Ishikawa (cell line): ENCODE results near the gene CPE.

Experiments used
- CEBPB ChIP-seq: IDR thresholded peaks from 2 replicates; pipeline ENCODE4 v1.6.1; 2012
- CREB1 ChIP-seq: IDR thresholded peaks from 2 replicates; pipeline ENCODE4 v1.6.1; 2012; ENCODE audit warnings: low read depth
- MAX ChIP-seq: IDR thresholded peaks from 2 replicates; pipeline ENCODE4 v1.6.1; 2012
- RAD21 ChIP-seq: IDR thresholded peaks from 2 replicates; pipeline ENCODE4 v1.6.1; 2012; ENCODE audit warnings: low read depth
- TCF12 ChIP-seq: IDR thresholded peaks from 2 replicates; pipeline ENCODE4 v1.6.1; 2012; ENCODE audit warnings: low read depth
- TEAD4 ChIP-seq: IDR thresholded peaks from 2 replicates; pipeline ENCODE4 v1.6.1; 2012
- YY1 ChIP-seq: IDR thresholded peaks from 2 replicates; pipeline ENCODE4 v1.6.1; 2012; ENCODE audit warnings: low read depth
- TF ChIP-seq, protein P1 (sequence below): IDR thresholded peaks from 2 replicates; pipeline ENCODE4 v1.6.1; 2012
- TF ChIP-seq, protein P2 (sequence below): IDR thresholded peaks from 2 replicates; pipeline ENCODE4 v1.6.1; 2012; ENCODE audit warnings: low read depth, mild to moderate bottlenecking

DNA sequence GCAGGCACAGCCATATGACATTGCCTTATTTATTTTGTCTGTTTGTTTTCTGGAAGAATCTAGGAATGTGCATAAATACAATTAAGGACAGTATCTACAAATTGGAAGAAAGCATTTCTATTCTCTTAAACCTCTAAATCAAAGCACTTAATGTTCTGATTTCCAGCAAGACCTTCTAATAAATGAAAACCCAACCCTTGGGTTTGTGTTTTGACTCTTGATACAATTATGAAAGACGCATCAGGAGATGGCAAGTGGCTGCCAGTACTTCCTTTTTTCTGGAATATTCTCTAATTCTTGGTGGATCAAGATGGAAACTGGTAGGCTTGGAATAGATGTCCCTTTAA, 437 bp upstream of the CPE start:
- no peak for TF ChIP-seq CREB1
- TF ChIP-seq YY1, result no peak
- no peak for TF ChIP-seq RAD21
- no peak for TF ChIP-seq TEAD4
- TF ChIP-seq, protein P1, sequence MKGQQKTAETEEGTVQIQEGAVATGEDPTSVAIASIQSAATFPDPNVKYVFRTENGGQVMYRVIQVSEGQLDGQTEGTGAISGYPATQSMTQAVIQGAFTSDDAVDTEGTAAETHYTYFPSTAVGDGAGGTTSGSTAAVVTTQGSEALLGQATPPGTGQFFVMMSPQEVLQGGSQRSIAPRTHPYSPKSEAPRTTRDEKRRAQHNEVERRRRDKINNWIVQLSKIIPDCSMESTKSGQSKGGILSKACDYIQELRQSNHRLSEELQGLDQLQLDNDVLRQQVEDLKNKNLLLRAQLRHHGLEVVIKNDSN, result no peak
- TF ChIP-seq TCF12, result no peak
- TF ChIP-seq MAX, result no peak
- TF ChIP-seq, protein P2, sequence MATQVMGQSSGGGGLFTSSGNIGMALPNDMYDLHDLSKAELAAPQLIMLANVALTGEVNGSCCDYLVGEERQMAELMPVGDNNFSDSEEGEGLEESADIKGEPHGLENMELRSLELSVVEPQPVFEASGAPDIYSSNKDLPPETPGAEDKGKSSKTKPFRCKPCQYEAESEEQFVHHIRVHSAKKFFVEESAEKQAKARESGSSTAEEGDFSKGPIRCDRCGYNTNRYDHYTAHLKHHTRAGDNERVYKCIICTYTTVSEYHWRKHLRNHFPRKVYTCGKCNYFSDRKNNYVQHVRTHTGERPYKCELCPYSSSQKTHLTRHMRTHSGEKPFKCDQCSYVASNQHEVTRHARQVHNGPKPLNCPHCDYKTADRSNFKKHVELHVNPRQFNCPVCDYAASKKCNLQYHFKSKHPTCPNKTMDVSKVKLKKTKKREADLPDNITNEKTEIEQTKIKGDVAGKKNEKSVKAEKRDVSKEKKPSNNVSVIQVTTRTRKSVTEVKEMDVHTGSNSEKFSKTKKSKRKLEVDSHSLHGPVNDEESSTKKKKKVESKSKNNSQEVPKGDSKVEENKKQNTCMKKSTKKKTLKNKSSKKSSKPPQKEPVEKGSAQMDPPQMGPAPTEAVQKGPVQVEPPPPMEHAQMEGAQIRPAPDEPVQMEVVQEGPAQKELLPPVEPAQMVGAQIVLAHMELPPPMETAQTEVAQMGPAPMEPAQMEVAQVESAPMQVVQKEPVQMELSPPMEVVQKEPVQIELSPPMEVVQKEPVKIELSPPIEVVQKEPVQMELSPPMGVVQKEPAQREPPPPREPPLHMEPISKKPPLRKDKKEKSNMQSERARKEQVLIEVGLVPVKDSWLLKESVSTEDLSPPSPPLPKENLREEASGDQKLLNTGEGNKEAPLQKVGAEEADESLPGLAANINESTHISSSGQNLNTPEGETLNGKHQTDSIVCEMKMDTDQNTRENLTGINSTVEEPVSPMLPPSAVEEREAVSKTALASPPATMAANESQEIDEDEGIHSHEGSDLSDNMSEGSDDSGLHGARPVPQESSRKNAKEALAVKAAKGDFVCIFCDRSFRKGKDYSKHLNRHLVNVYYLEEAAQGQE, result no peak
- TF ChIP-seq CEBPB, result no peak
